K562 (cell line): ENCODE measurements around the gene DPH2. TPM values are rescaled to one million over a fixed set of nuclear protein-coding genes. Genes with fewer than 3 reads are reported as not detected.
A peak's percentile ranks its signal among the peaks of the same experiment; 100 is the strongest.

Source experiments
- CEBPG ChIP-seq, 3 experiments: fragments of 200-800 bp in 1 of 3; sonication (Bioruptor generic) in 1 of 3; sonication (generic) in 1 of 3; formaldehyde crosslinking in 1 of 3; IDR thresholded peaks in 2 of 3; conservative IDR thresholded peaks in 1 of 3; 2 replicates each; pipeline versions ENCODE4 v1.6.1 to v1.8.0; 2016 to 2022; ENCODE audit warnings: missing compliant biosample characterization in 2 of 3, missing genetic modification characterization in 2 of 3, mild to moderate bottlenecking in 1 of 3, missing genetic modification reagents in 1 of 3
- CREB3L1 ChIP-seq: fragments of 450-650 bp; IDR thresholded peaks from 2 replicates; pipeline ENCODE4 v1.6.1; 2014; ENCODE audit warnings: low read depth, mild to moderate bottlenecking, moderate library complexity, borderline replicate concordance
- ESRRA ChIP-seq: fragments of 450-650 bp; IDR thresholded peaks from 2 replicates; pipeline ENCODE4 v1.6.1; 2014; ENCODE audit warnings: low read depth, mild to moderate bottlenecking, moderate library complexity, borderline replicate concordance
- NCOA6 ChIP-seq: fragments of 450-650 bp; IDR thresholded peaks from 2 replicates; pipeline ENCODE4 v1.6.1; 2017; ENCODE audit warnings: mild to moderate bottlenecking
- NRF1 ChIP-seq, 2 experiments: fragments of 450-650 bp; IDR thresholded peaks in 1 of 2; conservative IDR thresholded peaks in 1 of 2; 2 replicates each; pipeline ENCODE4 v1.6.1; 2014; ENCODE audit warnings: mild to moderate bottlenecking in 2 of 2
- POLR2B ChIP-seq: fragments of 450-650 bp; IDR thresholded peaks from 2 replicates; pipeline ENCODE4 v1.6.1; 2018; ENCODE audit warnings: low read depth; ENCODE audit not compliant: partially characterized antibody
- POU5F1 ChIP-seq: fragments of 150-350 bp; IDR thresholded peaks from 2 replicates; pipeline ENCODE4 v1.6.1; 2014; ENCODE audit warnings: borderline replicate concordance, low read length, low read depth, mild to moderate bottlenecking; ENCODE audit not compliant: partially characterized antibody
- THRB ChIP-seq: fragments of 450-650 bp; formaldehyde crosslinking; conservative IDR thresholded peaks from 2 replicates; pipeline ENCODE4 v1.4.0; 2022; ENCODE audit warnings: mild to moderate bottlenecking, missing genetic modification characterization
- TSC22D4 ChIP-seq: fragments of 450-650 bp; IDR thresholded peaks from 2 replicates; pipeline ENCODE4 v1.6.1; 2016; ENCODE audit warnings: missing genetic modification characterization, missing biosample characterization, control low read depth
- ZBTB8A ChIP-seq: fragments of 450-650 bp; IDR thresholded peaks from 2 replicates; pipeline ENCODE4 v1.6.1; 2018; ENCODE audit warnings: mild to moderate bottlenecking, moderate library complexity; ENCODE audit not compliant: partially characterized antibody
- ZKSCAN1 ChIP-seq: fragments of 150-350 bp; IDR thresholded peaks from 2 replicates; pipeline ENCODE4 v1.6.1; 2016; ENCODE audit warnings: low read depth, low read length
- ZNF354B ChIP-seq: fragments of 250-450 bp; sonication (Bioruptor Pico); IDR thresholded peaks from 2 replicates; pipeline ENCODE4 v1.4.0; 2020
- ZNF695 ChIP-seq: fragments of 450-650 bp; formaldehyde crosslinking; IDR thresholded peaks from 2 replicates; pipeline ENCODE4 v1.4.0; 2020; ENCODE audit warnings: mild to moderate bottlenecking, moderate library complexity
- polyA plus RNA-seq, 8 experiments: library from polyadenylated mRNA; depleted of rRNA in 4 of 8; stranded (reverse) in 5 of 8; unstranded in 3 of 8; fragments of >200 nt; fragmentation: Nextera tagmentation in 2 of 8; fragmentation: Illumina TruSeq in 1 of 8; extraction: Ambion mirVana in 2 of 8; extraction: Trizol in 1 of 8; gene quantifications; 2 replicates each; pipeline versions ENCODE4 v1.2.1 to v1.2.3, GENCODE V29; 2011 to 2014; ENCODE audit warnings: inconsistent platforms in 1 of 8, missing spikeins in 1 of 8
- total RNA-seq, 7 experiments: library from RNA; depleted of rRNA in 6 of 7; stranded (reverse); fragments of >200 nt in 6 of 7; fragmentation: Illumina TruSeq in 2 of 7; extraction: Trizol in 2 of 7; gene quantifications; 2 replicates each; pipeline versions ENCODE4 v1.2.1 to v1.2.3, GENCODE V29; 2011 to 2021; ENCODE audit warnings: low replicate concordance in 1 of 7
- TF ChIP-seq, protein P1 (sequence below): fragments of 450-650 bp; IDR thresholded peaks from 2 replicates; pipeline ENCODE4 v1.6.1; 2016; ENCODE audit warnings: low read depth, mild to moderate bottlenecking, moderate library complexity
- TF ChIP-seq, protein P2 (sequence below): sonication (generic); formaldehyde crosslinking; IDR thresholded peaks from 2 replicates; pipeline ENCODE4 v1.8.1; 2023; ENCODE audit warnings: mild to moderate bottlenecking, missing genetic modification reagents, moderate library complexity
- TF ChIP-seq, protein P3 (sequence below): fragments of 250-450 bp; sonication (Bioruptor Pico); IDR thresholded peaks from 2 replicates; pipeline ENCODE4 v1.5.0; 2021; ENCODE audit warnings: mild to moderate bottlenecking, borderline replicate concordance
- TF ChIP-seq, protein P4 (sequence below): conservative IDR thresholded peaks from 2 replicates; pipeline ENCODE4 v1.6.1; 2011; ENCODE audit warnings: low read depth, mild to moderate bottlenecking, low read length; ENCODE audit not compliant: control insufficient read depth

The DPH2 gene
- total and polyA plus RNA-seq, 9 of the 15 experiments (the other 6 are each of a cell fraction or from before 2014, with no cell fraction given): 17.9 to 94.1 (median 68.1) TPM

GRCh38 chr1:43974443-43975248 lies 4.8 kb downstream of the DPH2 start, which contains the start of gene ATP6V0B (continued):
- TF ChIP-seq, protein P1, sequence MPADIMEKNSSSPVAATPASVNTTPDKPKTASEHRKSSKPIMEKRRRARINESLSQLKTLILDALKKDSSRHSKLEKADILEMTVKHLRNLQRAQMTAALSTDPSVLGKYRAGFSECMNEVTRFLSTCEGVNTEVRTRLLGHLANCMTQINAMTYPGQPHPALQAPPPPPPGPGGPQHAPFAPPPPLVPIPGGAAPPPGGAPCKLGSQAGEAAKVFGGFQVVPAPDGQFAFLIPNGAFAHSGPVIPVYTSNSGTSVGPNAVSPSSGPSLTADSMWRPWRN: no peak
- TF ChIP-seq CREB3L1 (peak; percentile 95), ESRRA (peak; percentile 98), ZNF695 (CRISPR knock-in tag) (peak; percentile 78; the same call in 1 of the 2 replicates), NRF1 (conservative IDR thresholded peaks at IDR 0.05 in 1 of 2, IDR thresholded peaks at IDR 0.05 in 1 of 2) (peak; percentile 91 to 92), POLR2B (peak; percentile 76), POU5F1 (peak; percentile 61), ZNF354B (no peak), THRB (no peak), ZKSCAN1 (no peak), TSC22D4 (tag) (no peak), CEBPG (CRISPR knock-in tag; IDR thresholded peaks at IDR 0.05) (no peak), CEBPG (tag; conservative IDR thresholded peaks at IDR 0.05 in 1 of 2, IDR thresholded peaks at IDR 0.05 in 1 of 2) (no peak), NCOA6 (no peak; the same call in 1 of the 2 replicates), ZBTB8A (no peak)
- TF ChIP-seq, protein P2, sequence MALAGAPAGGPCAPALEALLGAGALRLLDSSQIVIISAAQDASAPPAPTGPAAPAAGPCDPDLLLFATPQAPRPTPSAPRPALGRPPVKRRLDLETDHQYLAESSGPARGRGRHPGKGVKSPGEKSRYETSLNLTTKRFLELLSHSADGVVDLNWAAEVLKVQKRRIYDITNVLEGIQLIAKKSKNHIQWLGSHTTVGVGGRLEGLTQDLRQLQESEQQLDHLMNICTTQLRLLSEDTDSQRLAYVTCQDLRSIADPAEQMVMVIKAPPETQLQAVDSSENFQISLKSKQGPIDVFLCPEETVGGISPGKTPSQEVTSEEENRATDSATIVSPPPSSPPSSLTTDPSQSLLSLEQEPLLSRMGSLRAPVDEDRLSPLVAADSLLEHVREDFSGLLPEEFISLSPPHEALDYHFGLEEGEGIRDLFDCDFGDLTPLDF (CRISPR knock-in tag): peak; percentile 90
- TF ChIP-seq, protein P3, sequence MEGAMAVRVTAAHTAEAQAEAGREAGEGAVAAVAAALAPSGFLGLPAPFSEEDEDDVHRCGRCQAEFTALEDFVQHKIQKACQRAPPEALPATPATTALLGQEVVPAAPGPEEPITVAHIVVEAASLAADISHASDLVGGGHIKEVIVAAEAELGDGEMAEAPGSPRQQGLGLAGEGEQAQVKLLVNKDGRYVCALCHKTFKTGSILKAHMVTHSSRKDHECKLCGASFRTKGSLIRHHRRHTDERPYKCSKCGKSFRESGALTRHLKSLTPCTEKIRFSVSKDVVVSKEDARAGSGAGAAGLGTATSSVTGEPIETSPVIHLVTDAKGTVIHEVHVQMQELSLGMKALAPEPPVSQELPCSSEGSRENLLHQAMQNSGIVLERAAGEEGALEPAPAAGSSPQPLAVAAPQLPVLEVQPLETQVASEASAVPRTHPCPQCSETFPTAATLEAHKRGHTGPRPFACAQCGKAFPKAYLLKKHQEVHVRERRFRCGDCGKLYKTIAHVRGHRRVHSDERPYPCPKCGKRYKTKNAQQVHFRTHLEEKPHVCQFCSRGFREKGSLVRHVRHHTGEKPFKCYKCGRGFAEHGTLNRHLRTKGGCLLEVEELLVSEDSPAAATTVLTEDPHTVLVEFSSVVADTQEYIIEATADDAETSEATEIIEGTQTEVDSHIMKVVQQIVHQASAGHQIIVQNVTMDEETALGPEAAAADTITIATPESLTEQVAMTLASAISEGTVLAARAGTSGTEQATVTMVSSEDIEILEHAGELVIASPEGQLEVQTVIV (CRISPR knock-in tag): no peak
- TF ChIP-seq, protein P4, sequence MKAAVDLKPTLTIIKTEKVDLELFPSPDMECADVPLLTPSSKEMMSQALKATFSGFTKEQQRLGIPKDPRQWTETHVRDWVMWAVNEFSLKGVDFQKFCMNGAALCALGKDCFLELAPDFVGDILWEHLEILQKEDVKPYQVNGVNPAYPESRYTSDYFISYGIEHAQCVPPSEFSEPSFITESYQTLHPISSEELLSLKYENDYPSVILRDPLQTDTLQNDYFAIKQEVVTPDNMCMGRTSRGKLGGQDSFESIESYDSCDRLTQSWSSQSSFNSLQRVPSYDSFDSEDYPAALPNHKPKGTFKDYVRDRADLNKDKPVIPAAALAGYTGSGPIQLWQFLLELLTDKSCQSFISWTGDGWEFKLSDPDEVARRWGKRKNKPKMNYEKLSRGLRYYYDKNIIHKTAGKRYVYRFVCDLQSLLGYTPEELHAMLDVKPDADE: peak; percentile 99
